Neural progenitor cell (in vitro differentiated cells): ENCODE data around the gene MMEL1.

Source experiments
- EZH2 ChIP-seq: fragments of 200-600 bp; sonication (generic); IDR thresholded peaks from 2 replicates; pipeline ENCODE4 v1.6.1; 2017; ENCODE audit warnings: antibody characterized with exemption, mild to moderate bottlenecking, moderate library complexity
- EZH2phosphoT487 ChIP-seq: fragments of 200-600 bp; sonication (generic); IDR thresholded peaks from 2 replicates; pipeline ENCODE4 v1.6.1; 2017; ENCODE audit warnings: antibody characterized with exemption
- TF ChIP-seq, protein P1 (sequence below): fragments of 200-600 bp; sonication (generic); IDR thresholded peaks from 2 replicates; pipeline ENCODE4 v1.5.1; 2017; ENCODE audit warnings: antibody characterized with exemption, mild to moderate bottlenecking

DNA sequence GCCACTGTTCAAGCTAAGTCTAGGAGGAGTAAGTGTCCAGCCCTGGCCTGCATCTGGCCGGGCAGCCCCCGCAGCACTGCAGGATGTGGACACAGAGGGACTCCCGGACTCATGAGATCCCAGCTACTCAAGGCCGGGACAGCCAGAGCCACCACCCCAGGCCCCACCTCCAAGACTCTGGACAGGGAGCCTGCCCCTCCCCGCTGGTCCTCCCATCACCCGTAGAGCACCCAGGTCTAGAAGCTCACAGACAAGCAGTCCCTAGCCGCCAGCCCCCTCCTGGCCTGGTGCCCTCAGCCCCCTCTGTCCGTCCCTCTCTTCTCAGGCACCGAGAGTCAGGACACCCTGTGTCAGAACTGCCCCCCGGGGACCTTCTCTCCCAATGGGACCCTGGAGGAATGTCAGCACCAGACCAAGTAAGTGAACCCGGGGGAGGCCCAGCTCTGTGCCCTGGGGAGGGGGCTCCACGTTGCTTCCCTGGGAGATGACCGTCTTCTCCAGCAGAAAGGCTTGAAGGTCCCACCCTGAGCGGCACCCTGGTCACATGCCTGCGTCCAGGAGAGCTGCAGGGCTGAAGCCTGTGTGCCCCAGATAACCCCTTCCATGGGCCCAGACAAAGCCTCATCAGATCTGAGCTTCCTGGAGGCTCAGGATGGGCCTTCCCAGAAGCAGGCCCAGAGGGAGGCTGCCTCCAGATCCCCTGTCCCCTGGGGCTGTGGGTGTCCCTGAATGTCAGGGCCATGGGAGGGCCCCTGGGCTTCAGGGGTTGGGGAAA is 72.3 kb downstream of the MMEL1 start:
- TF ChIP-seq, protein P1, sequence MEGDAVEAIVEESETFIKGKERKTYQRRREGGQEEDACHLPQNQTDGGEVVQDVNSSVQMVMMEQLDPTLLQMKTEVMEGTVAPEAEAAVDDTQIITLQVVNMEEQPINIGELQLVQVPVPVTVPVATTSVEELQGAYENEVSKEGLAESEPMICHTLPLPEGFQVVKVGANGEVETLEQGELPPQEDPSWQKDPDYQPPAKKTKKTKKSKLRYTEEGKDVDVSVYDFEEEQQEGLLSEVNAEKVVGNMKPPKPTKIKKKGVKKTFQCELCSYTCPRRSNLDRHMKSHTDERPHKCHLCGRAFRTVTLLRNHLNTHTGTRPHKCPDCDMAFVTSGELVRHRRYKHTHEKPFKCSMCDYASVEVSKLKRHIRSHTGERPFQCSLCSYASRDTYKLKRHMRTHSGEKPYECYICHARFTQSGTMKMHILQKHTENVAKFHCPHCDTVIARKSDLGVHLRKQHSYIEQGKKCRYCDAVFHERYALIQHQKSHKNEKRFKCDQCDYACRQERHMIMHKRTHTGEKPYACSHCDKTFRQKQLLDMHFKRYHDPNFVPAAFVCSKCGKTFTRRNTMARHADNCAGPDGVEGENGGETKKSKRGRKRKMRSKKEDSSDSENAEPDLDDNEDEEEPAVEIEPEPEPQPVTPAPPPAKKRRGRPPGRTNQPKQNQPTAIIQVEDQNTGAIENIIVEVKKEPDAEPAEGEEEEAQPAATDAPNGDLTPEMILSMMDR: no peak
- TF ChIP-seq EZH2 (no peak), EZH2phosphoT487 (no peak)
